ENCODE measurements around the gene PAK4. TPM values are rescaled to one million over a fixed set of nuclear protein-coding genes. Genes with fewer than 3 reads are reported as not detected.

The PAK4 gene
- total RNA-seq, 2 donors from 2014 or later: 63.9 to 68.1 TPM

GRCh38 chr19:39190768-39191167, 65.2 kb downstream of the PAK4 start:
- Histone ChIP-seq H3K27me3 (ENCODE audit: control insufficient read depth, insufficient read depth, low read length, poor library complexity, severe bottlenecking) (peaks cover 5% of the 10 kb centered on the region), H3K4me3 (ENCODE audit: low read length) (no peak overlapping the region), H3K4me1 (ENCODE audit: control insufficient read depth, insufficient read depth, low read length) (no peaks in the 10 kb centered on the region), H3K36me3 (ENCODE audit: control insufficient read depth, insufficient read depth, low read length) (no peaks in the 10 kb centered on the region), H3K27ac (ENCODE audit: low read depth, low read length) (no peak overlapping the region), H3K9me3 (ENCODE audit: control insufficient read depth, low read length) (no peaks in the 10 kb centered on the region), H3K9ac (ENCODE audit: extremely low read depth, low read length, poor library complexity, severe bottlenecking) (no peak overlapping the region)
- H3K36me3 Mint-ChIP-seq (ENCODE audit: low read depth): peaks cover 2% of the 10 kb centered on the region
- H3K4me1 Mint-ChIP-seq: peaks cover 9% of the 10 kb centered on the region
- no peak for TF ChIP-seq CTCF (conservative IDR thresholded peaks at IDR 0.05)
- peaks cover 2% of the 10 kb centered on the region for H3K9me3 Mint-ChIP-seq
- H3K27ac Mint-ChIP-seq: no peak overlapping the region
- 76 to 84% methylated on average over 11 of the region's 11 CpGs for WGBS, 2 experiments (ENCODE audit: insufficient coverage in 1 of 2, insufficient read length in 1 of 2)
- H3K27me3 Mint-ChIP-seq (ENCODE audit: insufficient read depth): peaks cover 15% of the 10 kb centered on the region
- H3K4me3 Mint-ChIP-seq: no peak overlapping the region
- DNase-seq: no peak

GRCh38 chr19:39192846-39193245, 67.3 kb downstream of the PAK4 start:
- H3K4me3 Mint-ChIP-seq: no peak overlapping the region
- Histone ChIP-seq H3K27me3 (ENCODE audit: control insufficient read depth, insufficient read depth, low read length, poor library complexity, severe bottlenecking) (peaks cover 26% of the 10 kb centered on the region), H3K9ac (ENCODE audit: extremely low read depth, low read length, poor library complexity, severe bottlenecking) (no peak overlapping the region), H3K27ac (ENCODE audit: low read depth, low read length) (no peak overlapping the region), H3K4me1 (ENCODE audit: control insufficient read depth, insufficient read depth, low read length) (no peaks in the 10 kb centered on the region), H3K36me3 (ENCODE audit: control insufficient read depth, insufficient read depth, low read length) (no peaks in the 10 kb centered on the region), H3K4me3 (ENCODE audit: low read length) (no peak overlapping the region), H3K9me3 (ENCODE audit: control insufficient read depth, low read length) (no peaks in the 10 kb centered on the region)
- no peaks in the 10 kb centered on the region for H3K36me3 Mint-ChIP-seq (ENCODE audit: low read depth)
- H3K9me3 Mint-ChIP-seq: no peaks in the 10 kb centered on the region
- no peak for TF ChIP-seq CTCF (conservative IDR thresholded peaks at IDR 0.05)
- no peak for DNase-seq
- peaks cover 34% of the 10 kb centered on the region for H3K27me3 Mint-ChIP-seq (ENCODE audit: insufficient read depth)
- peaks cover 9% of the 10 kb centered on the region for H3K4me1 Mint-ChIP-seq
- 83 to 100% methylated on average over 1 to 2 of the region's 2 CpGs for WGBS, 2 experiments (ENCODE audit: insufficient coverage in 1 of 2, insufficient read length in 1 of 2)
- no peak overlapping the region for H3K27ac Mint-ChIP-seq

- H3K27me3 Mint-ChIP-seq (ENCODE audit: insufficient read depth): peaks cover 44% of the 10 kb centered on the region
- no peaks in the 10 kb centered on the region for H3K36me3 Mint-ChIP-seq (ENCODE audit: low read depth)
- peaks cover 9% of the 10 kb centered on the region for H3K4me1 Mint-ChIP-seq
- H3K4me3 Mint-ChIP-seq: no peak overlapping the region
- DNase-seq: no peak
- Histone ChIP-seq H3K27ac (ENCODE audit: low read depth, low read length) (no peak overlapping the region), H3K36me3 (ENCODE audit: control insufficient read depth, insufficient read depth, low read length) (no peaks in the 10 kb centered on the region), H3K9ac (ENCODE audit: extremely low read depth, low read length, poor library complexity, severe bottlenecking) (no peak overlapping the region), H3K27me3 (ENCODE audit: control insufficient read depth, insufficient read depth, low read length, poor library complexity, severe bottlenecking) (peaks cover 36% of the 10 kb centered on the region), H3K4me3 (ENCODE audit: low read length) (no peak overlapping the region), H3K4me1 (ENCODE audit: control insufficient read depth, insufficient read depth, low read length) (no peaks in the 10 kb centered on the region), H3K9me3 (ENCODE audit: control insufficient read depth, low read length) (no peaks in the 10 kb centered on the region)
- WGBS, 2 experiments (ENCODE audit: insufficient coverage in 1 of 2, insufficient read length in 1 of 2): 22 to 57% methylated on average over 1 to 7 of the region's 8 CpGs
- no peak for TF ChIP-seq CTCF (conservative IDR thresholded peaks at IDR 0.05)
- peak overlapping the region; percentile 69 for H3K27ac Mint-ChIP-seq
- no peaks in the 10 kb centered on the region for H3K9me3 Mint-ChIP-seq
Measured at GRCh38 chr19:39193803-39194202, 68.2 kb downstream of the PAK4 start.
